Tibial artery (tissue), 4 donors: ENCODE measurements around the gene LIPC.

ENCODE experiments used
- DNase-seq, 2 donors: peaks; one replicate each; pipeline ENCODE4 v3.0.0-alpha.2; 2019
- H3K27ac ChIP-seq, 2 donors: fragments of 200-600 bp; sonication (generic) in 1 of 2; 1 replicate in 1 of 2; 2 replicates in 1 of 2; pipeline ENCODE4 v1.5.1; 2018 to 2019; ENCODE audit warnings: mild to moderate bottlenecking in 1 of 2
- H3K27me3 ChIP-seq, 2 donors: fragments of 200-600 bp; sonication (generic) in 1 of 2; one replicate each; pipeline versions ENCODE4 v1.5.1 to v1.6.0; 2016 to 2019
- H3K36me3 ChIP-seq, 3 donors: fragments of 200-600 bp; sonication (generic) in 2 of 3; one replicate each; pipeline ENCODE4 v1.5.1; 2016 to 2019; ENCODE audit warnings: mild to moderate bottlenecking in 2 of 3
- H3K4me1 ChIP-seq, 4 donors: fragments of 200-600 bp; sonication (generic) in 2 of 4; 1 replicate in 3 of 4; 2 replicates in 1 of 4; pipeline ENCODE4 v1.5.1; 2016 to 2019
- H3K4me3 ChIP-seq, 2 donors: fragments of 200-600 bp; sonication (generic) in 1 of 2; 1 replicate in 1 of 2; 2 replicates in 1 of 2; pipeline ENCODE4 v1.5.1; 2018 to 2019; ENCODE audit warnings: mild to moderate bottlenecking in 2 of 2
- H3K9me3 ChIP-seq, 3 donors: fragments of 200-600 bp; sonication (generic) in 1 of 3; one replicate each; pipeline ENCODE4 v1.5.1; 2016 to 2019
- CTCF ChIP-seq, 2 experiments: fragments of 200-600 bp in 1 of 2; fragments of 450-650 bp in 1 of 2; IDR thresholded peaks; one replicate each; pipeline ENCODE4 v1.5.1; 2017 to 2019; ENCODE audit warnings: antibody characterized with exemption in 2 of 2, mild to moderate bottlenecking in 1 of 2, moderate library complexity in 1 of 2
- intact Hi-C: fragments of 100-400 bp; cut with DNase I; formaldehyde crosslinking; loops from one replicate; pipeline ENCODE4 v1.15.0; 2023; ENCODE audit warnings: low total_unique reads

The LIPC gene

GRCh38 chr15:58392611-58393161 is 39.1 kb upstream of the LIPC start:
- no peak overlapping the region for H3K27ac ChIP-seq
- no peaks in the 10 kb centered on the region for H3K36me3 ChIP-seq
- TF ChIP-seq CTCF (IDR thresholded peaks at IDR 0.05) = no peak
- no peaks in the 10 kb centered on the region for H3K9me3 ChIP-seq
- intact Hi-C loops = no loop called here
- H3K27me3 ChIP-seq = no peaks in the 10 kb centered on the region
- no peak overlapping the region for H3K4me3 ChIP-seq
- DNase-seq = no peak
- H3K4me1 ChIP-seq = peaks cover 0 to 2% (median 0%) of the 10 kb centered on the region in 4 donors

GRCh38 chr15:58393241-58393662 is 38.5 kb upstream of the LIPC start:
- no peaks in the 10 kb centered on the region for H3K9me3 ChIP-seq
- H3K27me3 ChIP-seq = no peaks in the 10 kb centered on the region
- H3K27ac ChIP-seq = no peak overlapping the region
- TF ChIP-seq CTCF (IDR thresholded peaks at IDR 0.05) = no peak
- DNase-seq = no peak
- H3K4me3 ChIP-seq = no peak overlapping the region
- intact Hi-C loops = no loop called here
- no peaks in the 10 kb centered on the region for H3K36me3 ChIP-seq
- peaks cover 0 to 2% (median 0%) of the 10 kb centered on the region in 4 donors for H3K4me1 ChIP-seq

GRCh38 chr15:58396181-58396580 is 35.6 kb upstream of the LIPC start:
- Histone ChIP-seq H3K27ac (no peak overlapping the region), H3K27me3 (no peaks in the 10 kb centered on the region), H3K4me3 (no peak overlapping the region), H3K36me3 (no peaks in the 10 kb centered on the region), H3K4me1 (no peaks in the 10 kb centered on the region), H3K9me3 (no peaks in the 10 kb centered on the region)
- intact Hi-C loops = no loop called here
- TF ChIP-seq CTCF (IDR thresholded peaks at IDR 0.05) = no peak
- no peak for DNase-seq

- Histone ChIP-seq H3K27me3 (peaks cover 0 to 5% of the 10 kb centered on the region in 2 donors), H3K36me3 (no peaks in the 10 kb centered on the region), H3K4me1 (no peaks in the 10 kb centered on the region), H3K9me3 (no peaks in the 10 kb centered on the region), H3K27ac (no peak overlapping the region), H3K4me3 (no peak overlapping the region)
- TF ChIP-seq CTCF (IDR thresholded peaks at IDR 0.05) = no peak
- intact Hi-C loops = no loop called here
- DNase-seq = no peak
These were observed 33.7 kb upstream of the LIPC start for GRCh38 chr15:58398071-58398470.

- intact Hi-C loops = no loop called here
- DNase-seq = no peak
- no peaks in the 10 kb centered on the region for H3K4me1 ChIP-seq
- no peak for TF ChIP-seq CTCF (IDR thresholded peaks at IDR 0.05)
- H3K27ac ChIP-seq = no peak overlapping the region
- H3K9me3 ChIP-seq = no peaks in the 10 kb centered on the region
- peaks cover 0 to 8% of the 10 kb centered on the region in 2 donors for H3K27me3 ChIP-seq
- H3K4me3 ChIP-seq = no peak overlapping the region
- no peaks in the 10 kb centered on the region for H3K36me3 ChIP-seq
These were observed 33.1 kb upstream of the LIPC start for GRCh38 chr15:58398643-58399042.

- Histone ChIP-seq H3K4me1 (no peaks in the 10 kb centered on the region), H3K9me3 (no peaks in the 10 kb centered on the region)
- intact Hi-C loops = no loop called here
These were observed 32.1 kb upstream of the LIPC start for GRCh38 chr15:58399739-58400138.

More at GRCh38 chr15:58399739-58400138, 32.1 kb upstream of the LIPC start:
- Histone ChIP-seq H3K27me3 (peaks cover 0 to 10% of the 10 kb centered on the region in 2 donors), H3K4me3 (no peak overlapping the region), H3K36me3 (no peaks in the 10 kb centered on the region), H3K27ac (no peak overlapping the region)
- no peak for DNase-seq
- no peak for TF ChIP-seq CTCF (IDR thresholded peaks at IDR 0.05)
